SK-N-SH (cell line): ENCODE measurements around the gene WIF1. TPM values are rescaled to one million over a fixed set of nuclear protein-coding genes. Genes with fewer than 3 reads are reported as not detected.

Experiments
- CTCF ChIA-PET: fragments of 300-600, 350-600 bp; formaldehyde crosslinking; extraction: SDS; loops from one replicate; lab custom pipeline; 2021; lab: Yijun Ruan, JAX
- POLR2A ChIA-PET: fragments of 350-600 bp; sonication (Branson Sonifier 250); formaldehyde crosslinking; extraction: SDS; loops from one replicate; lab custom pipeline; 2020; ENCODE audit warnings: antibody characterized with exemption, inconsistent platforms; lab: Yijun Ruan, JAX
- DNase-seq: peaks from one replicate; pipeline ENCODE4 v3.0.0; 2012
- H2AFZ ChIP-seq: fragments of 200-600 bp; sonication (generic); 2 replicates; pipeline ENCODE4 v1.8.1; 2016; ENCODE audit warnings: antibody characterized with exemption, mild to moderate bottlenecking, low read depth
- H3F3A ChIP-seq: fragments of 200-600 bp; sonication (generic); replicated peaks from 2 replicates; pipeline ENCODE3; 2016; ENCODE audit warnings: antibody characterized with exemption, mild to moderate bottlenecking; ENCODE audit not compliant: insufficient read depth
- H3K27ac ChIP-seq, 2 experiments: fragments of 200-500 bp in 1 of 2; fragments of 200-600 bp in 1 of 2; sonication (Bioruptor generic) in 1 of 2; sonication (generic), shearing (Covaris generic) in 1 of 2; 2 replicates each; pipeline versions ENCODE4 v1.5.1 to v1.6.1; 2014 to 2016; ENCODE audit warnings: low read depth in 2 of 2, inconsistent platforms in 1 of 2, low read length in 1 of 2, mild to moderate bottlenecking in 1 of 2, mixed read lengths in 1 of 2
- H3K27me3 ChIP-seq: fragments of 200-600 bp; sonication (generic), shearing (Covaris generic); 2 replicates; pipeline ENCODE4 v1.6.1; 2016; ENCODE audit warnings: mixed run types; ENCODE audit not compliant: insufficient read depth
- H3K36me3 ChIP-seq, 2 experiments: fragments of 200-500 bp in 1 of 2; fragments of 200-600 bp in 1 of 2; sonication (Bioruptor generic) in 1 of 2; sonication (generic) in 1 of 2; replicated peaks in 1 of 2; 2 replicates each; pipeline versions ENCODE3 to v1.5.1; 2014 to 2016; ENCODE audit warnings: low read length in 1 of 2, mild to moderate bottlenecking in 1 of 2; ENCODE audit not compliant: insufficient read depth in 2 of 2, control insufficient read depth in 1 of 2
- H3K4me1 ChIP-seq, 2 experiments: fragments of 200-500 bp in 1 of 2; fragments of 200-600 bp in 1 of 2; sonication (Bioruptor generic) in 1 of 2; sonication (generic), shearing (Covaris generic) in 1 of 2; 2 replicates each; pipeline versions ENCODE4 v1.5.1 to v1.6.1; 2014 to 2016; ENCODE audit warnings: low read depth in 1 of 2, low read length in 1 of 2, mixed run types in 1 of 2; ENCODE audit not compliant: insufficient read depth in 2 of 2, control insufficient read depth in 1 of 2
- H3K4me2 ChIP-seq: fragments of 200-600 bp; sonication (generic), shearing (Covaris generic); 2 replicates; pipeline ENCODE4 v1.6.1; 2017; ENCODE audit warnings: mixed run types
- H3K4me3 ChIP-seq, 2 experiments: fragments of 200-500 bp in 1 of 2; fragments of 200-600 bp in 1 of 2; sonication (Bioruptor generic) in 1 of 2; sonication (generic), shearing (Covaris generic) in 1 of 2; 2 replicates each; pipeline versions ENCODE4 v1.5.1 to v1.8.1; 2014 to 2016; ENCODE audit warnings: low read depth in 2 of 2, inconsistent platforms in 1 of 2, low read length in 1 of 2, mild to moderate bottlenecking in 1 of 2, mixed read lengths in 1 of 2, moderate library complexity in 1 of 2
- H3K79me2 ChIP-seq: fragments of 200-600 bp; sonication (generic); 2 replicates; pipeline ENCODE4 v1.8.1; 2017; ENCODE audit warnings: mild to moderate bottlenecking; ENCODE audit not compliant: insufficient read depth
- H3K9ac ChIP-seq: fragments of 200-600 bp; sonication (generic); 2 replicates; pipeline ENCODE4 v1.6.1; 2017; ENCODE audit warnings: mixed run types
- H3K9me2 ChIP-seq: fragments of 200-600 bp; sonication (generic); 2 replicates; pipeline ENCODE4 v1.6.1; 2017; ENCODE audit warnings: mixed run types
- H3K9me3 ChIP-seq: fragments of 200-600 bp; sonication (generic); 2 replicates; pipeline ENCODE4 v1.6.1; 2017; ENCODE audit warnings: mixed run types, mild to moderate bottlenecking, moderate library complexity
- H4K20me1 ChIP-seq: fragments of 200-600 bp; sonication (generic); 2 replicates; pipeline ENCODE4 v1.6.1; 2017; ENCODE audit warnings: mild to moderate bottlenecking, mixed run types; ENCODE audit not compliant: insufficient read depth
- CTCF ChIP-seq: fragments of 200-600 bp; sonication (generic); IDR thresholded peaks from 2 replicates; pipeline ENCODE4 v1.6.1; 2017; ENCODE audit warnings: antibody characterized with exemption, mild to moderate bottlenecking, moderate library complexity
- EZH2phosphoT487 ChIP-seq: fragments of 200-600 bp; sonication (generic); IDR thresholded peaks from 2 replicates; pipeline ENCODE4 v1.6.1; 2017; ENCODE audit warnings: low read depth, mixed run types, mild to moderate bottlenecking, antibody characterized with exemption, moderate library complexity, borderline replicate concordance
- FOSL2 ChIP-seq: IDR thresholded peaks from 2 replicates; pipeline ENCODE4 v1.4.0; 2012; ENCODE audit warnings: low read depth, mild to moderate bottlenecking, moderate library complexity, borderline replicate concordance
- NFIC ChIP-seq: IDR thresholded peaks from 2 replicates; pipeline ENCODE4 v1.4.0; 2012; ENCODE audit warnings: borderline replicate concordance
- REST ChIP-seq: IDR thresholded peaks from 2 replicates; pipeline ENCODE4 v1.6.1; 2012; ENCODE audit warnings: mild to moderate bottlenecking, low read depth, low read length, moderate library complexity
- TAF1 ChIP-seq: IDR thresholded peaks from 2 replicates; pipeline ENCODE4 v1.6.1; 2012; ENCODE audit warnings: low read depth, mild to moderate bottlenecking, low read length, moderate library complexity, borderline replicate concordance
- WGBS: methylation state at CpG from one replicate; pipeline ENCODE4 v1.1.6; 2017; ENCODE audit warnings: low lambda C conversion rate; 5-methylcytosine and 5-hydroxymethylcytosine counted together
- polyA plus RNA-seq, 3 experiments: library from polyadenylated mRNA; depleted of rRNA; stranded (reverse); fragments of >200 nt; gene quantifications; 2 replicates each; pipeline ENCODE4 v1.2.3, GENCODE V29; 2012

WIF1 gene
- polyA plus RNA-seq, 1 of the 3 experiments (the other 2 are of a cell fraction) = not detected

- no peak for TF ChIP-seq REST
These were observed 106.4 kb downstream of the WIF1 start (continued) for GRCh38 chr12:65014504-65015271.

GRCh38 chr12:65010437-65010836, 110.7 kb downstream of the WIF1 start:
- no peaks in the 10 kb centered on the region for H3K36me3 ChIP-seq
- 4% methylated on average over 2 of the region's 2 CpGs for WGBS
- no peak overlapping the region for H2AFZ ChIP-seq
- DNase-seq = no peak
- H3K9ac ChIP-seq = no peak overlapping the region
- CTCF ChIA-PET = no interaction called here
- H3K27ac ChIP-seq = no peak overlapping the region
- TF ChIP-seq NFIC (no peak), CTCF (no peak), EZH2phosphoT487 (no peak), TAF1 (no peak)
- POLR2A ChIA-PET = no interaction called here
- no peak overlapping the region for H3K4me2 ChIP-seq
- no peaks in the 10 kb centered on the region for H3K4me1 ChIP-seq
- H3K9me3 ChIP-seq = no peaks in the 10 kb centered on the region
- H3F3A ChIP-seq = no peaks in the 10 kb centered on the region
- no peak overlapping the region for H3K4me3 ChIP-seq
- H4K20me1 ChIP-seq = no peaks in the 10 kb centered on the region
- no peaks in the 10 kb centered on the region; the same call in 1 of the 2 replicates for H3K27me3 ChIP-seq
- H3K9me2 ChIP-seq = no peaks in the 10 kb centered on the region
- H3K79me2 ChIP-seq = no peaks in the 10 kb centered on the region

- H3K36me3 ChIP-seq = no peaks in the 10 kb centered on the region
- CTCF ChIA-PET = no interaction called here
- DNase-seq = no peak
- no peak overlapping the region for H3K27ac ChIP-seq
- no peaks in the 10 kb centered on the region for H3K27me3 ChIP-seq
- no peaks in the 10 kb centered on the region for H3K79me2 ChIP-seq
- H3K9ac ChIP-seq = no peak overlapping the region
- H3K4me3 ChIP-seq = no peak overlapping the region
- no peaks in the 10 kb centered on the region for H3K4me1 ChIP-seq
- no peaks in the 10 kb centered on the region for H3K9me3 ChIP-seq
- 0% methylated on average over 2 of the region's 2 CpGs for WGBS
- no peak overlapping the region for H2AFZ ChIP-seq
- POLR2A ChIA-PET = no interaction called here
- TF ChIP-seq FOSL2 (no peak), REST (peak; percentile 68)
- no peaks in the 10 kb centered on the region for H4K20me1 ChIP-seq
- H3K9me2 ChIP-seq = no peaks in the 10 kb centered on the region
- no peak overlapping the region for H3K4me2 ChIP-seq
- H3F3A ChIP-seq = no peaks in the 10 kb centered on the region
These were observed 115.4 kb downstream of the WIF1 start for GRCh38 chr12:65005716-65006115.
